Measurements from ENCODE around the gene INPP5K.

INPP5K gene

DNA sequence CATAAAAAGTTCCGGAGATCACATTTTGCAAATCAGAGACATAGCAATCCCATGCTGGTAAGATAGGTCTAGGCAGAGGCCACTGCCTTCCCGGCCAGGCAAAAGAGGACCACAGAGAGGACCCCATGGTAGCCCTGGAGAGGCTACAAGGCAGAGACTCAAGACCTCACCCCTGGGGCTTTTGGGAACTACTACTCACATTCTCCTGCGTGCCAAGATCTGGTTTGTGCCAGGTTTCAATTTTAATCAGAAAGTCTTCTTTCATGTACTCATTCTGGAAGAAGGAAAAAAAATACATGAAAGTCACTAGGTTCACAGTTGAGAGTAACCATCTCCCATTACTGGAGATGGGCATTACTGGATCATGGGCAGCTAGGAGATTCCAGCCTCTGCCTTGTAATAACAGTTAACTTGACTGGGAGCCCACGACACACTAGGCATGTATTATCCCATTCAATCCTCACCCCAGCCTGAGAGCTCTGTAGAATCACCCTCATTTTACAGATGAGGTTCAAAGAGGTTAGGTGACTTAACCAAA lies 25.0 kb upstream of the INPP5K start:
- TF ChIP-seq, protein P1, sequence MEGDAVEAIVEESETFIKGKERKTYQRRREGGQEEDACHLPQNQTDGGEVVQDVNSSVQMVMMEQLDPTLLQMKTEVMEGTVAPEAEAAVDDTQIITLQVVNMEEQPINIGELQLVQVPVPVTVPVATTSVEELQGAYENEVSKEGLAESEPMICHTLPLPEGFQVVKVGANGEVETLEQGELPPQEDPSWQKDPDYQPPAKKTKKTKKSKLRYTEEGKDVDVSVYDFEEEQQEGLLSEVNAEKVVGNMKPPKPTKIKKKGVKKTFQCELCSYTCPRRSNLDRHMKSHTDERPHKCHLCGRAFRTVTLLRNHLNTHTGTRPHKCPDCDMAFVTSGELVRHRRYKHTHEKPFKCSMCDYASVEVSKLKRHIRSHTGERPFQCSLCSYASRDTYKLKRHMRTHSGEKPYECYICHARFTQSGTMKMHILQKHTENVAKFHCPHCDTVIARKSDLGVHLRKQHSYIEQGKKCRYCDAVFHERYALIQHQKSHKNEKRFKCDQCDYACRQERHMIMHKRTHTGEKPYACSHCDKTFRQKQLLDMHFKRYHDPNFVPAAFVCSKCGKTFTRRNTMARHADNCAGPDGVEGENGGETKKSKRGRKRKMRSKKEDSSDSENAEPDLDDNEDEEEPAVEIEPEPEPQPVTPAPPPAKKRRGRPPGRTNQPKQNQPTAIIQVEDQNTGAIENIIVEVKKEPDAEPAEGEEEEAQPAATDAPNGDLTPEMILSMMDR (IDR thresholded peaks at IDR 0.05), result no peak

DNA sequence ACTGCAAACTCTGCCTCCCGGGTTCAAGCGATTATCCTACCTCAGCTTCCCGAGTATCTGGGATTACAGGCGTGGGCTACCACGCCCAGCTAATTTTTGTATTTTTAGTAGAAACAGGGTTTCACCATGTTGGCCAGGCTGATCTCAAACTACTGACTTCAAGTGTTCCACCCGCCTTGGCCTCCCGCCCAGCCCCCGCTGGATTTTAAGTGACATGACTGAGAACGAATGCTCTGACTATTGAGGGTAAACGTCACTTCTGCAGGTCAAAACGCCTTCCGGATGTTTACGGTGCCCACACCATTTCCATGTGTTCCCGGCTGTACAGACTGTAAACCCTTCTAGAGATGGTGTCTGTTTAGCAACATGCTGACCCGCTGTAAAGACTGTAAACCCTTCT lies 23.4 kb upstream of the INPP5K start:
- TF ChIP-seq, protein P1 (IDR thresholded peaks at IDR 0.05), result no peak

DNA sequence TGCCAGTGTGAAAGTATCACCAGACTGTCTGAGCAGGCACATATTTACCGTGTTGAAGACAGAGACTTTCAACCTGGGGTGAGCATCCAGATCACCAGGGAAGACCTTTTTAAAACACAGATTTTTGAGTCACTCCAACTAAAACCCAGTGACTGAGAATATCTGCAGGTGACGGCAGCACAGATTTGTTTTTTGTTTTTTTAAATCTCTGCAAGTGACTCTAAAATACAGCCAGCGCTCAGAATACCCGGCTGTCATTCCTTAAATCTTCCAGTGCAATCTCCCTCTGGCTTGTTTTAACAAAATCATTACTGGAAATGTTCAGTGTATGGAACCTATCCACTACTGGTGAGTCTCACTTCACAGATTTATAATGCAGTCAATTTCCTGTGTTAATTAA lies 19.3 kb upstream of the INPP5K start:
- TF ChIP-seq, protein P1 (IDR thresholded peaks at IDR 0.05), result no peak

DNA sequence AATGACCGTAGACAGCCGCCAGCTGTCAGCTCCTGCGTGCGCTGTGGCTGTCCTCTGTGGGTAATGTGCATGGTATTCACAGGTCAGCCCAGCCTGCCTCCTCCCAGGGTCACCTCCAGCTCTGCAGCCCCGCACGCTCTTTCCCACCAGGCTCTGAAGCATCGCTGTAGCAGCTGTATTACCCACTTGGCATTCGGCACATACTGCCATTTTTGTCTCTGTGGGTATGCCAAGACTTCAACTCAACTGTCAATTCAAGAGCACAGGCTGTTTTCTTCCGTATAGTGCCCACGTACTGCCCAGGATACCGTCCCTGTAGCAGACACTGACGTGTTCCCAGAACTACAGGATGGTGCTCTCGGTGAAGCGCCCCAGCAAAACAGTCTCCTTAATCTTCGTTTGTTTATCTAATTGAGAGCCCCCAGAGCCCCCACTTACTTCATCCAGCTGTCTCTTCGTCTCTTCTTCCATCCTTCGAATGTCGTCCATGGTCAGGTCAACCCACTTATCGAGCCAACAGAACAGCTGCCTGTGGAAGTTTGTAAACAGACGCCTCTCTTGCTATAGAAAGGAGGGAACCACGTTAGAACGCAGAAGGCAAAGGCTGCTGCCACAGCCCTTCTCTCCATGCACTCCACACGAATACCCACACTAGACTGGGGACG lies 17.4 kb upstream of the INPP5K start:
- TF ChIP-seq, protein P1 (IDR thresholded peaks at IDR 0.05), result no peak

DNA sequence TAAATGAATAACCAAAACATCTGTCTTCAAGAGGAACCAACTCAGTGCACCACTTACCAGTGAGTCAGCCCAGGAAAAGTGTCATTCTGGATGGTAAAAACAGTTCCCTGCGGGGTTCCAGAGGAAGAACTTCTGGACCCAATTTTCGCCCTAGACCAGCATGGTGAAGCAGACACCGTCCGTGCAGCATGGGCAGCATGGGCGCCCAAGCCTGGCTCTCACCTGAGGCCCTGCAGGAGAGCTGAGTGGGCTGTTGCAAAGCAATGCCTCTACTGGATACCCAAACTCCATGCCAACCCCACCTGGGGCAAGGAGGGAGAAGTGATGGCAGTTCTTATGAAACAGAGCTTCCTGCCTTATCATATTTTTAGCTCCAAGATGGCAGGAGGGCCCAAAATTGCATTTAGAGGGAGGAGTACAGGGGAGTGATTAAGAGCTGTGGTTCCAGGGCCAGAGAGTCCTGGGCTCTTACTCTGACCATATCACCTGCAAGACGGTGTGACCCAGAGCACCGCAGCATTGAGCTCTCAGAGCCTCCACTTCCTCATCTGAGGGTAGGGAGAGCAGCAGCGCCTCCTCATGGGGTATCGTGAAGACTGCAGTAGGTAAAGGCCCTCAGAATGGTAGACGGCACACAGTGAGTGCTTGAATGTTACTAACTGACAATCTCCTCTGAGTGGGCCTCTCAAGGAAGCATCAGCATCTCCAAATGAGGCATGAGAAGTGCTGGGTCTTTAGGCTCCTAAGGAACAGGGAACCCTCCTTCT lies 16.6 kb upstream of the INPP5K start:
- TF ChIP-seq, protein P1 (IDR thresholded peaks at IDR 0.05), result no peak

DNA sequence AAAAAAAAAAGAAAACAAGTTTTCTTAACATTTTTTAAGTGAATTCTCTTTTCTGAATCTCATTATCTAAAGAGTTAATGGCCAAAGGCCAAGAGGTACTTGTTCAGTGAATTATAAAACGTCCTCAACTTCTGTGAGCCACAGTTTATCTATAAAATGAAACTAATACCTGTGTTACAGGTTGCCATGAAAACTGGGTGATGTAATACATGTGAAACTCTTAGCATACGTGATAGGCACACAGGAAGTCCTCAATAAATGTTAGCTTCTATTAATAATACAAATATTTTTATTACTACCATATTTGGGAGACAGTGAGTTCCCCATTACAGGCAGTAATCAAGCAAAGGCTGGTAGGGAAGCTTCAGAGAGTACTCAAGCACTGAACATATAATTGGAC lies 13.5 kb upstream of the INPP5K start:
- TF ChIP-seq, protein P1 (IDR thresholded peaks at IDR 0.05), result no peak

DNA sequence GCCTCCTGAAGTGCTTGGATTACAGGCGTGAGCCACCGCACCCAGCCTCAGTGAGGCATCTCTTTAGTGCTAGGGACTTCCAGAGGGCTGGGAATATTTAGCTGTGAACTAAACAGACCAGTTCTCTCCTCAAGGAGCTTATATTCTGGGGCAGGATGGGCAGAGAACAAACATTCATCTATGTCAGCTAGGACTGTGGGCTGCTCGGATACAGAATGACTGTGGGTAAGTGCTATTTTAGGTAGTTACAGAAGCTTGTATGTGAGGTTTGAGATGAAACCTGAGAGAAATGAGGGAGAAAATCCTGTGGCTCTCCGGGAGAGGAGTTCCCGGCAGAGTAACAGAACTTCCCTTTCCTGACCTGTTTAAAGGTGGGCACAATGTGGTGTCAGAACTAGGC lies 6.2 kb upstream of the INPP5K start:
- TF ChIP-seq, protein P1 (IDR thresholded peaks at IDR 0.05), result no peak
